ENCODE data around the gene DEAF1.

The DEAF1 gene

GRCh38 chr11:646214-646613 is 48.8 kb downstream of the DEAF1 start:
- no peak overlapping the region for H3K27ac ChIP-seq (ENCODE audit: low read length, poor library complexity, severe bottlenecking)
- no peak overlapping the region for H3K9ac ChIP-seq (ENCODE audit: low read length)
- no peak overlapping the region for H3K4ac ChIP-seq (ENCODE audit: low read depth in 1 of 2, low read length in 2 of 2)
- no peak for DNase-seq
- WGBS: 98% methylated on average over 9 of the region's 14 CpGs
- H3K27me3 ChIP-seq (ENCODE audit: control insufficient read depth in 1 of 2, insufficient read depth in 1 of 2, low read length in 2 of 2): no peaks in the 10 kb centered on the region
- no peak overlapping the region for H2AK5ac ChIP-seq (ENCODE audit: low read length, severe bottlenecking)
- no peak overlapping the region for H3K18ac ChIP-seq (ENCODE audit: low read depth in 1 of 2, low read length in 2 of 2)
- no peak overlapping the region for H2BK5ac ChIP-seq (ENCODE audit: low read depth, low read length, poor library complexity, severe bottlenecking)
- H3K14ac ChIP-seq (ENCODE audit: low read length in 2 of 2): no peak overlapping the region
- H4K91ac ChIP-seq (ENCODE audit: low read length): no peak overlapping the region
- H2AFZ ChIP-seq (ENCODE audit: low read depth, low read length): no peak overlapping the region
- no peak overlapping the region for H3K4me2 ChIP-seq (ENCODE audit: low read length, poor library complexity, severe bottlenecking)
- H4K8ac ChIP-seq (ENCODE audit: low read length): no peak overlapping the region
- peaks cover 5% of the 10 kb centered on the region for H3K79me1 ChIP-seq (replicated peaks; ENCODE audit: low read length, poor library complexity, severe bottlenecking)
- H3K4me3 ChIP-seq (ENCODE audit: insufficient read depth in 1 of 2, low read depth in 1 of 2, low read length in 2 of 2): no peak overlapping the region
- peaks cover 9% of the 10 kb centered on the region for H3K4me1 ChIP-seq (ENCODE audit: control insufficient read depth, insufficient read depth, low read depth, low read length)
- no peaks in the 10 kb centered on the region for H3K9me3 ChIP-seq (ENCODE audit: control insufficient read depth, low read length)
- H3K36me3 ChIP-seq (ENCODE audit: control insufficient read depth in 1 of 2, insufficient read depth in 2 of 2, low read depth in 1 of 2, low read length in 2 of 2): peaks cover 48 to 74% of the 10 kb centered on the region in 2 experiments
- H2BK120ac ChIP-seq (ENCODE audit: low read depth, low read length): no peak overlapping the region
- no peak overlapping the region for H3K23ac ChIP-seq (ENCODE audit: low read length in 2 of 2)
- H2BK15ac ChIP-seq (ENCODE audit: low read depth, poor library complexity, severe bottlenecking): peak overlapping the region; percentile 18
- H2BK12ac ChIP-seq (ENCODE audit: low read length in 2 of 2): no peak overlapping the region

GRCh38 chr11:645536-645935 is 49.5 kb downstream of the DEAF1 start:
- Histone ChIP-seq H3K27me3 (ENCODE audit: control insufficient read depth in 1 of 2, insufficient read depth in 1 of 2, low read length in 2 of 2) (no peaks in the 10 kb centered on the region), H2BK12ac (ENCODE audit: low read length in 2 of 2) (no peak overlapping the region), H2BK5ac (ENCODE audit: low read depth, low read length, poor library complexity, severe bottlenecking) (no peak overlapping the region), H3K4ac (ENCODE audit: low read depth in 1 of 2, low read length in 2 of 2) (no peak overlapping the region), H2AK5ac (ENCODE audit: low read length, severe bottlenecking) (no peak overlapping the region), H3K4me3 (ENCODE audit: insufficient read depth in 1 of 2, low read depth in 1 of 2, low read length in 2 of 2) (no peak overlapping the region), H3K9ac (ENCODE audit: low read length) (no peak overlapping the region), H2AFZ (ENCODE audit: low read depth, low read length) (no peak overlapping the region), H3K23ac (ENCODE audit: low read length in 2 of 2) (no peak overlapping the region), H4K8ac (ENCODE audit: low read length) (no peak overlapping the region), H3K79me1 (replicated peaks; ENCODE audit: low read length, poor library complexity, severe bottlenecking) (peaks cover 2% of the 10 kb centered on the region), H2BK120ac (ENCODE audit: low read depth, low read length) (no peak overlapping the region), H3K18ac (ENCODE audit: low read depth in 1 of 2, low read length in 2 of 2) (no peak overlapping the region), H3K9me3 (ENCODE audit: control insufficient read depth, low read length) (no peaks in the 10 kb centered on the region), H4K91ac (ENCODE audit: low read length) (no peak overlapping the region), H3K27ac (ENCODE audit: low read length, poor library complexity, severe bottlenecking) (no peak overlapping the region), H3K36me3 (ENCODE audit: control insufficient read depth in 1 of 2, insufficient read depth in 2 of 2, low read depth in 1 of 2, low read length in 2 of 2) (peaks cover 42 to 70% of the 10 kb centered on the region in 2 experiments), H3K4me1 (ENCODE audit: control insufficient read depth, insufficient read depth, low read depth, low read length) (peaks cover 15% of the 10 kb centered on the region), H3K14ac (ENCODE audit: low read length in 2 of 2) (no peak overlapping the region), H2BK15ac (ENCODE audit: low read depth, poor library complexity, severe bottlenecking) (no peak overlapping the region), H3K4me2 (ENCODE audit: low read length, poor library complexity, severe bottlenecking) (no peak overlapping the region)
- 92% methylated on average over 16 of the region's 16 CpGs for WGBS
- no peak for DNase-seq

GRCh38 chr11:643849-644738 is 50.9 kb downstream of the DEAF1 start:
- no peak overlapping the region for H3K4ac ChIP-seq (ENCODE audit: low read depth in 1 of 2, low read length in 2 of 2)
- H3K79me1 ChIP-seq (replicated peaks; ENCODE audit: low read length, poor library complexity, severe bottlenecking): no peaks in the 10 kb centered on the region
- no peak overlapping the region for H4K8ac ChIP-seq (ENCODE audit: low read length)
- H2AK5ac ChIP-seq (ENCODE audit: low read length, severe bottlenecking): no peak overlapping the region
- H3K9ac ChIP-seq (ENCODE audit: low read length): no peak overlapping the region
- H3K27ac ChIP-seq (ENCODE audit: low read length, poor library complexity, severe bottlenecking): no peak overlapping the region
- H3K18ac ChIP-seq (ENCODE audit: low read depth in 1 of 2, low read length in 2 of 2): no peak overlapping the region
- no peak overlapping the region for H3K4me3 ChIP-seq (ENCODE audit: insufficient read depth in 1 of 2, low read depth in 1 of 2, low read length in 2 of 2)
- no peaks in the 10 kb centered on the region for H3K9me3 ChIP-seq (ENCODE audit: control insufficient read depth, low read length)
- H3K4me2 ChIP-seq (ENCODE audit: low read length, poor library complexity, severe bottlenecking): no peak overlapping the region
- peaks cover 29% of the 10 kb centered on the region for H3K4me1 ChIP-seq (ENCODE audit: control insufficient read depth, insufficient read depth, low read depth, low read length)
- H3K23ac ChIP-seq (ENCODE audit: low read length in 2 of 2): no peak overlapping the region
- no peak overlapping the region for H2BK120ac ChIP-seq (ENCODE audit: low read depth, low read length)
- DNase-seq: no peak
- no peak overlapping the region for H3K14ac ChIP-seq (ENCODE audit: low read length in 2 of 2)
- no peak overlapping the region for H2BK12ac ChIP-seq (ENCODE audit: low read length in 2 of 2)
- H4K91ac ChIP-seq (ENCODE audit: low read length): no peak overlapping the region
- no peak overlapping the region for H2BK5ac ChIP-seq (ENCODE audit: low read depth, low read length, poor library complexity, severe bottlenecking)
- no peak overlapping the region for H2BK15ac ChIP-seq (ENCODE audit: low read depth, poor library complexity, severe bottlenecking)
- H3K36me3 ChIP-seq (ENCODE audit: control insufficient read depth in 1 of 2, insufficient read depth in 2 of 2, low read depth in 1 of 2, low read length in 2 of 2): peaks cover 37 to 69% of the 10 kb centered on the region in 2 experiments
- peaks cover 0 to 2% of the 10 kb centered on the region in 2 experiments for H3K27me3 ChIP-seq (ENCODE audit: control insufficient read depth in 1 of 2, insufficient read depth in 1 of 2, low read length in 2 of 2)
- WGBS: 92% methylated on average over 50 of the region's 50 CpGs
- no peak overlapping the region for H2AFZ ChIP-seq (ENCODE audit: low read depth, low read length)

GRCh38 chr11:643366-643765 is 51.7 kb downstream of the DEAF1 start:
- H3K4ac ChIP-seq (ENCODE audit: low read depth in 1 of 2, low read length in 2 of 2): no peak overlapping the region
- H2BK120ac ChIP-seq (ENCODE audit: low read depth, low read length): no peak overlapping the region
- H3K9me3 ChIP-seq (ENCODE audit: control insufficient read depth, low read length): no peaks in the 10 kb centered on the region
- H2AK5ac ChIP-seq (ENCODE audit: low read length, severe bottlenecking): no peak overlapping the region
- H3K36me3 ChIP-seq (ENCODE audit: control insufficient read depth in 1 of 2, insufficient read depth in 2 of 2, low read depth in 1 of 2, low read length in 2 of 2): peaks cover 32 to 65% of the 10 kb centered on the region in 2 experiments
- peaks cover 4 to 9% of the 10 kb centered on the region in 2 experiments for H3K27me3 ChIP-seq (ENCODE audit: control insufficient read depth in 1 of 2, insufficient read depth in 1 of 2, low read length in 2 of 2)
- no peak overlapping the region for H3K23ac ChIP-seq (ENCODE audit: low read length in 2 of 2)
- no peak overlapping the region for H3K27ac ChIP-seq (ENCODE audit: low read length, poor library complexity, severe bottlenecking)
- H4K91ac ChIP-seq (ENCODE audit: low read length): no peak overlapping the region
- WGBS: 97% methylated on average over 9 of the region's 9 CpGs
- no peak overlapping the region for H3K14ac ChIP-seq (ENCODE audit: low read length in 2 of 2)
- H3K79me1 ChIP-seq (replicated peaks; ENCODE audit: low read length, poor library complexity, severe bottlenecking): no peaks in the 10 kb centered on the region
- no peak for DNase-seq
- no peak overlapping the region for H2BK5ac ChIP-seq (ENCODE audit: low read depth, low read length, poor library complexity, severe bottlenecking)
- H3K18ac ChIP-seq (ENCODE audit: low read depth in 1 of 2, low read length in 2 of 2): no peak overlapping the region
- H3K9ac ChIP-seq (ENCODE audit: low read length): no peak overlapping the region
- no peak overlapping the region for H3K4me3 ChIP-seq (ENCODE audit: insufficient read depth in 1 of 2, low read depth in 1 of 2, low read length in 2 of 2)
- no peak overlapping the region for H4K8ac ChIP-seq (ENCODE audit: low read length)
- H3K4me1 ChIP-seq (ENCODE audit: control insufficient read depth, insufficient read depth, low read depth, low read length): peaks cover 34% of the 10 kb centered on the region
- no peak overlapping the region for H2AFZ ChIP-seq (ENCODE audit: low read depth, low read length)
- no peak overlapping the region for H3K4me2 ChIP-seq (ENCODE audit: low read length, poor library complexity, severe bottlenecking)
- no peak overlapping the region for H2BK12ac ChIP-seq (ENCODE audit: low read length in 2 of 2)
- no peak overlapping the region for H2BK15ac ChIP-seq (ENCODE audit: low read depth, poor library complexity, severe bottlenecking)
